Measurements from ENCODE around the gene SLK.

SLK gene

GRCh38 chr10:103929381-103929921 is 37.5 kb upstream of the SLK start:
- in situ Hi-C loops (cut with HindIII; ENCODE audit: low pct_ligation_motif_present, low sequenced_read_pairs) = no loop called here
- no peaks in the 10 kb centered on the region for H3K36me3 ChIP-seq (replicated peaks)
- DNase-seq = no peak
- no peaks in the 10 kb centered on the region for H3K27me3 ChIP-seq (replicated peaks)
- no peak overlapping the region for H3K27ac ChIP-seq
- H3K4me3 ChIP-seq (ENCODE audit: low read depth, low read length) = no peak overlapping the region
- no peak for TF ChIP-seq CTCF (IDR thresholded peaks at IDR 0.05; ENCODE audit: low read depth, low read length, missing control alignments)

GRCh38 chr10:103930449-103930848 is 36.5 kb upstream of the SLK start:
- DNase-seq = no peak
- no peak overlapping the region for H3K4me3 ChIP-seq (ENCODE audit: low read depth, low read length)
- no peak for TF ChIP-seq CTCF (IDR thresholded peaks at IDR 0.05; ENCODE audit: low read depth, low read length, missing control alignments)
- in situ Hi-C loops (cut with HindIII; ENCODE audit: low pct_ligation_motif_present, low sequenced_read_pairs) = no loop called here
- no peaks in the 10 kb centered on the region for H3K27me3 ChIP-seq (replicated peaks)
- H3K36me3 ChIP-seq (replicated peaks) = no peaks in the 10 kb centered on the region
- H3K27ac ChIP-seq = no peak overlapping the region

- no peaks in the 10 kb centered on the region for H3K27me3 ChIP-seq (replicated peaks)
- no peak for TF ChIP-seq CTCF (IDR thresholded peaks at IDR 0.05; ENCODE audit: low read depth, low read length, missing control alignments)
- H3K27ac ChIP-seq = no peak overlapping the region
- H3K36me3 ChIP-seq (replicated peaks) = no peaks in the 10 kb centered on the region
- H3K4me3 ChIP-seq (ENCODE audit: low read depth, low read length) = no peak overlapping the region
- in situ Hi-C loops (cut with HindIII; ENCODE audit: low pct_ligation_motif_present, low sequenced_read_pairs) = no loop called here
- no peak for DNase-seq
These were observed 36.1 kb upstream of the SLK start for GRCh38 chr10:103930881-103931280.

GRCh38 chr10:103931603-103932002 is 35.3 kb upstream of the SLK start:
- no peak for DNase-seq
- H3K4me3 ChIP-seq (ENCODE audit: low read depth, low read length) = no peak overlapping the region
- in situ Hi-C loops (cut with HindIII; ENCODE audit: low pct_ligation_motif_present, low sequenced_read_pairs) = no loop called here
- no peaks in the 10 kb centered on the region for H3K27me3 ChIP-seq (replicated peaks)
- H3K27ac ChIP-seq = no peak overlapping the region
- no peak for TF ChIP-seq CTCF (IDR thresholded peaks at IDR 0.05; ENCODE audit: low read depth, low read length, missing control alignments)
- no peaks in the 10 kb centered on the region for H3K36me3 ChIP-seq (replicated peaks)

GRCh38 chr10:103932271-103932670 is 34.7 kb upstream of the SLK start:
- no peak for TF ChIP-seq CTCF (IDR thresholded peaks at IDR 0.05; ENCODE audit: low read depth, low read length, missing control alignments)
- Histone ChIP-seq H3K36me3 (replicated peaks) (no peaks in the 10 kb centered on the region), H3K27ac (no peak overlapping the region), H3K4me3 (ENCODE audit: low read depth, low read length) (no peak overlapping the region), H3K27me3 (replicated peaks) (no peaks in the 10 kb centered on the region)
- no peak for DNase-seq
- in situ Hi-C loops (cut with HindIII; ENCODE audit: low pct_ligation_motif_present, low sequenced_read_pairs) = no loop called here

- in situ Hi-C loops (cut with HindIII; ENCODE audit: low pct_ligation_motif_present, low sequenced_read_pairs) = no loop called here
- no peak overlapping the region for H3K4me3 ChIP-seq (ENCODE audit: low read depth, low read length)
- H3K27ac ChIP-seq = no peak overlapping the region
- no peaks in the 10 kb centered on the region for H3K36me3 ChIP-seq (replicated peaks)
- no peaks in the 10 kb centered on the region for H3K27me3 ChIP-seq (replicated peaks)
- DNase-seq = no peak
- no peak for TF ChIP-seq CTCF (IDR thresholded peaks at IDR 0.05; ENCODE audit: low read depth, low read length, missing control alignments)
These were observed 34.0 kb upstream of the SLK start for GRCh38 chr10:103932971-103933370.

Measured in brain microvascular endothelial cell (primary cell).